HUES64 (cell line): ENCODE data around the gene MZT1. TPM values are rescaled to one million over a fixed set of nuclear protein-coding genes. Genes with fewer than 3 reads are reported as not detected.

ENCODE experiments used
- H3K27ac ChIP-seq: 2 replicates; pipeline ENCODE4 v1.7.0; 2013; ENCODE audit warnings: low read depth, low read length, inconsistent platforms
- H3K27me3 ChIP-seq: 2 replicates; pipeline ENCODE4 v1.6.1; 2013; ENCODE audit warnings: mild to moderate bottlenecking, low read length; ENCODE audit not compliant: insufficient read depth
- H3K36me3 ChIP-seq: 2 replicates; pipeline ENCODE4 v1.6.1; 2013; ENCODE audit warnings: mild to moderate bottlenecking, low read length; ENCODE audit not compliant: insufficient read depth
- H3K4me1 ChIP-seq: 2 replicates; pipeline ENCODE4 v1.6.1; 2013; ENCODE audit warnings: mild to moderate bottlenecking, low read length, moderate library complexity; ENCODE audit not compliant: insufficient read depth
- H3K4me3 ChIP-seq: 2 replicates; pipeline ENCODE4 v1.5.1; 2013; ENCODE audit warnings: mild to moderate bottlenecking, low read length, moderate library complexity
- H3K9ac ChIP-seq: 2 replicates; pipeline ENCODE4 v1.6.1; 2013; ENCODE audit warnings: mild to moderate bottlenecking, low read depth, low read length
- H3K9me3 ChIP-seq: 2 replicates; pipeline ENCODE4 v1.6.1; 2013; ENCODE audit warnings: low read depth, low read length; ENCODE audit not compliant: insufficient read depth
- WGBS: fragments of 150-250, 120-280 bp; methylation state at CpG from one replicate; pipeline ENCODE4 v1.1.7; 2013; ENCODE audit warnings: missing lambda C conversion rate; 5-methylcytosine and 5-hydroxymethylcytosine counted together
- polyA plus RNA-seq, 2 experiments: library from polyadenylated mRNA; stranded (reverse); fragments of 50-300 nt; gene quantifications; one replicate each; pipeline ENCODE4 v1.2.3, GENCODE V29; 2013

The MZT1 gene
- polyA plus RNA-seq (2013, experiment 1 of 2) = 30.4 TPM
- 37.3 TPM for polyA plus RNA-seq (2013, experiment 2 of 2)

DNA sequence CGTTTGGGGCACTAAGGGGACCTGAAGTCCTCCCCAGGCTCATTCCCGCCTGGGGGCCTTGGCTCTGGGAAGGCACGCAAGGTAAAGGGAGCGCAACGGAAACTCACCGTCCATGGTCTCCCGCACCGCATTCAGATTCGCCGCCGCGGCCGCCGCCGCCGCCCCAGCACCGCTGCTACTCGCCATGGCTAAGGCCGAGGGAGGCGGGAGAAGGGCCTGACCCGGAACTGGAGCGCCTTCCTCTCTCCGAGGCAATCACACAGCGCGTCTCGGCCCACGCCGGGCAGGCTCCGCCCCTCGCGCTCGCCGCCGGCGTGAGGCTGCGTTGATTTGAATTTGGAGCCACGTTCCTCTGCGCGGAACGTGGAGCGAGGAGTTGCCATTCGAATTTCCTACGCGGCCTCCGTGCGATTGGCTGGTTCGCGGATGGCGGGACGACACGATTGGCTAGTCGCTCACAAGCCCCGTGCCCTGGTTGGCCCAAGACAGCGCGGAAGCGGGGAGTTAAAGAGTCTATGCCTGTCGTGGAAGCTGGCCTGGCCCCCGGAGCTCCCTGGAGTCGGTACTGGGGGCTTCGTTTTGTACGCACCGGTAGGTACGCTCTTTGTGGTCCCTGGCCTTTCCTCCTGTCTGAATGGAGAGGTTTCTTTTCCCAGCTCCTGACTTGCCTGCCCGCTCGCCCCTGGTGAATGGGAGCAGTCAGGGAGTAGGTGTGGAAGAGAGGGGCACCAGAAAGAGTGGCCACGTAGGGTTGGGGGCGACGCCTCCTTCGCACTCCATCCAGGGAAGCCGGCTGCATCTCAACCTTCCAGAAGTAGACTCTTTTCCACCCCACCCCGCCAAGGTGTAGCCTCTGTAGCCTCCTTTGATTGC lies at the start of gene MZT1, which contains the start of gene BORA:
TSS of gene MZT1 (minus strand) at position 213 of the 873 bp plus-strand sequence. CDS start at position 186, 27 bp downstream.
TSS of gene BORA (plus strand) at position 507 of the 873 bp plus-strand sequence. CDS start 1,018 bp downstream, outside the sequence.
- Histone ChIP-seq H3K36me3 (peaks cover 38% of the 10 kb centered on the region), H3K4me1 (peaks cover 8% of the 10 kb centered on the region), H3K27ac (peak within 1 kb of the TSS; percentile 85; the same call in 1 of the 2 replicates), H3K27me3 (no peaks in the 10 kb centered on the region), H3K4me3 (peak within 1 kb of the TSS; percentile 94), H3K9ac (peak within 1 kb of the TSS; percentile 90), H3K9me3 (no peaks in the 10 kb centered on the region)
- WGBS = under 1% methylated on average over 71 of the region's 71 CpGs

GRCh38 chr13:72774019-72774418 lies 46.6 kb upstream of the MZT1 start:
- Histone ChIP-seq H3K9ac (no peak overlapping the region), H3K27me3 (no peaks in the 10 kb centered on the region), H3K27ac (no peak overlapping the region), H3K9me3 (no peaks in the 10 kb centered on the region), H3K4me3 (no peak overlapping the region), H3K4me1 (no peaks in the 10 kb centered on the region), H3K36me3 (peaks cover 100% of the 10 kb centered on the region)
- 100% methylated on average over 1 of the region's 2 CpGs for WGBS

DNA sequence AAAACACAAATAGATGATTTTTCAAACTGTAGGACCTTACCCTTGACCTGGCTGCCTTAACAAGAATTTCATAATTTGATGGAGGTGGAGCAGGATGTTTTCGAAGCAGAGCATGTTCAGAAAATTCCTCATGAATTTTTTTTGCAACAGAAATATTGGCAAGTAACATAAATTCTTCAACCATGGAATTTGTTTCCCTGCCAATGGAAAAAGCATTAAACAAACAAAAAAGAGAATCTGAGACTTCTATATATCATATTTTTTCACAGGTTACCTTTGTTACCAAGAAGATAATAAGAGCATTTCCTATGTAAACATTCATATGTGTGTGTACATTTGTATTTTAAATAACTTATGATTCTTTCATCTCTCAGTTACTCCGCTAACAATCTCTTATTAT lies 36.0 kb upstream of the MZT1 start:
- Histone ChIP-seq H3K9me3 (no peaks in the 10 kb centered on the region), H3K36me3 (peaks cover 100% of the 10 kb centered on the region)
- WGBS = 100% methylated on average over 2 of the region's 2 CpGs

GRCh38 chr13:72760189-72760588 lies 32.8 kb upstream of the MZT1 start:
- WGBS = 87% methylated on average over 2 of the region's 3 CpGs
- Histone ChIP-seq H3K9ac (no peak overlapping the region), H3K4me3 (no peak overlapping the region), H3K9me3 (no peaks in the 10 kb centered on the region), H3K27ac (no peak overlapping the region), H3K27me3 (no peaks in the 10 kb centered on the region), H3K4me1 (no peaks in the 10 kb centered on the region), H3K36me3 (peaks cover 96% of the 10 kb centered on the region)

More for the DNA sequence above, 36.0 kb upstream of the MZT1 start:
- H3K27ac ChIP-seq = no peak overlapping the region
- H3K27me3 ChIP-seq = no peaks in the 10 kb centered on the region
- no peaks in the 10 kb centered on the region for H3K4me1 ChIP-seq
- no peak overlapping the region for H3K4me3 ChIP-seq
- no peak overlapping the region for H3K9ac ChIP-seq

DNA sequence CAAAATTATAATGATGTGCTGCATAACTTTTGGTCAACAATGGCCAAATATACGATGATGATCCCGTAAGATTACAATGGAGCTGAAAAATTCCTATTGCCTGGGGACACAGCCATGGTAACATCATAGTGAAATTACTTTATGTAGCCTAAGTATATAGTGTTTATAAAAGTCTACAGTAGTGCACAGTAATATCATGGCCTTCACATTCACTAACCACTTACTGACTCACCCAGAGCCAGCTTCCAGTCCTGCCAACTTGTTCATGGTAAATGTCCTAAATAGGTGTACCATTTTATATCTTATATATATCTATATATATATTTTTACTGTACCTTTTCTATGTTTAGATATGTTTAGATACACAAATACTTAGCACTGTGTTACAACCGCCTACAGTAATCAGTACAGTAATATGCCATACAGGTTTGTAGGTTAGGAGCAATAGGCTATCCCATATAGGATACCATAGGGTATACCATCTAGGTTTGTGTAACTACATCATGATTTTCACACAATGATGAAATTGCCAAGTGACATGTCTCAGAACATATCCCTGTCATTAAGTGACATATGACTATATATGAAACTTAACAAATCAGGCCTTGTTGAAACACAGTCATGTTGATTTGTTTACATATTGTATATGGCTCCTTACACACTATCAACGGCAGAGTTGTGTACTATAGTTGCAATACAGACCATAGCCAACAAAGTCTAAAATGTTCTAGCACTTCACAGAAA lies 30.5 kb upstream of the MZT1 start:
- H3K27me3 ChIP-seq = no peaks in the 10 kb centered on the region
- no peak overlapping the region for H3K4me3 ChIP-seq
- H3K9me3 ChIP-seq = no peaks in the 10 kb centered on the region
- WGBS = 100% methylated on average over 3 of the region's 4 CpGs
- H3K4me1 ChIP-seq = no peaks in the 10 kb centered on the region
- no peak overlapping the region for H3K27ac ChIP-seq
- H3K36me3 ChIP-seq = peaks cover 96% of the 10 kb centered on the region
- no peak overlapping the region for H3K9ac ChIP-seq

- WGBS = 97% methylated on average over 6 of the region's 6 CpGs
- no peak overlapping the region for H3K4me3 ChIP-seq
- no peak overlapping the region for H3K9ac ChIP-seq
- H3K27me3 ChIP-seq = no peaks in the 10 kb centered on the region
- peaks cover 95% of the 10 kb centered on the region for H3K36me3 ChIP-seq
- H3K27ac ChIP-seq = no peak overlapping the region
- no peaks in the 10 kb centered on the region for H3K9me3 ChIP-seq
- no peaks in the 10 kb centered on the region for H3K4me1 ChIP-seq
Measured at GRCh38 chr13:72754111-72754510, 26.7 kb upstream of the MZT1 start.

- H3K4me1 ChIP-seq = no peaks in the 10 kb centered on the region
- H3K4me3 ChIP-seq = no peak overlapping the region
- H3K9me3 ChIP-seq = no peaks in the 10 kb centered on the region
- no peak overlapping the region for H3K9ac ChIP-seq
- H3K27ac ChIP-seq = no peak overlapping the region
- peaks cover 99% of the 10 kb centered on the region for H3K36me3 ChIP-seq
- no peaks in the 10 kb centered on the region for H3K27me3 ChIP-seq
Measured at GRCh38 chr13:72751220-72751619, 23.8 kb upstream of the MZT1 start.

DNA sequence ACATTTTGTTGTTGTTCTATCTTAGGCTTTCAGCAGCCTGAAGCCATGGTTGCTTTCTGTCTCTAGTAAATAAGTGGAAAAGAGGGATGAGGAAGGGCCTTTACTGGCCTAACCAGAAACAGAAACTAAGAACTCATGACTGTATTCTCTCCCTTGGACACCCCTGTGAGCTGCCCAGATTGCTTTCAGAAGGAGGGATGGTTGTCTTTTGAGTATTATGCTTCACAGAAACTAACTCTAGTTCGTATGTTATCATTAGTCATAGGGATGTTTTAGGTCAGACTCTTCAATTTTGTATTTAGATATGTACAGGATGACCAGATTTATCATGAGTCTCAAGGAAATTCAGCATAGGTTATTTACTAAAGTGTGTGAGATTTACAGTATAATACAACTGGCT lies 17.8 kb upstream of the MZT1 start:
- 100% methylated on average over 1 of the region's 1 CpG for WGBS
- no peak overlapping the region for H3K4me3 ChIP-seq
- no peaks in the 10 kb centered on the region for H3K27me3 ChIP-seq
- no peaks in the 10 kb centered on the region for H3K4me1 ChIP-seq
- no peaks in the 10 kb centered on the region for H3K9me3 ChIP-seq
- peaks cover 96% of the 10 kb centered on the region for H3K36me3 ChIP-seq
- H3K9ac ChIP-seq = no peak overlapping the region
- H3K27ac ChIP-seq = no peak overlapping the region

DNA sequence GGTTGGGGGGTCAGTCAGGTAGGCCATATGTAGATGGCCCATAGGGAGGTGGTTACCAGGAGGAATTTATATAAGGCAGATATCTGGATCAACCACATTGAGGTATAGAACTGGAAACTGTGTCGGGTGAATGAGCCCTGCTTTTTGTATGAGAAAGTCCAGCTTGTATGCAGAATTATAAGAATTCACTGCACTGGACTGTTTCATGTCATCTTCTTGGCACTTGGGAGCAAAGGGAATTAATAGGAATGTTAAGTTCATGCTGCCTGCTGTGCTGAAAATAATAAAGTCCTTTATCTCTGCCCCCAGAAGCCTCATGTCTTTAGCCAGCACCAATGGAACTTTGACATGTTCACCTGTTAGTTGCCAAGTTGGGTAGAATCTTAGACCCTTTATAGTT lies 12.6 kb upstream of the MZT1 start:
- H3K4me1 ChIP-seq = no peaks in the 10 kb centered on the region
- 90% methylated on average over 1 of the region's 1 CpG for WGBS
- no peak overlapping the region for H3K4me3 ChIP-seq
- no peaks in the 10 kb centered on the region for H3K27me3 ChIP-seq
- H3K9ac ChIP-seq = no peak overlapping the region
- no peak overlapping the region for H3K27ac ChIP-seq
- H3K9me3 ChIP-seq = no peaks in the 10 kb centered on the region
- H3K36me3 ChIP-seq = peaks cover 95% of the 10 kb centered on the region

- no peaks in the 10 kb centered on the region for H3K27me3 ChIP-seq
- H3K9me3 ChIP-seq = no peaks in the 10 kb centered on the region
- no peak overlapping the region for H3K9ac ChIP-seq
- H3K36me3 ChIP-seq = peaks cover 95% of the 10 kb centered on the region
- H3K27ac ChIP-seq = no peak overlapping the region
- WGBS = 94% methylated on average over 3 of the region's 3 CpGs
- no peak overlapping the region for H3K4me3 ChIP-seq
- H3K4me1 ChIP-seq = no peaks in the 10 kb centered on the region
Measured at GRCh38 chr13:72737033-72737432, 9.6 kb upstream of the MZT1 start.

- no peaks in the 10 kb centered on the region for H3K9me3 ChIP-seq
- H3K27me3 ChIP-seq = no peaks in the 10 kb centered on the region
- peak overlapping the region; percentile 94 for H3K4me3 ChIP-seq
- 16% methylated on average over 3 of the region's 3 CpGs for WGBS
- H3K36me3 ChIP-seq = peaks cover 44% of the 10 kb centered on the region
- H3K4me1 ChIP-seq = peaks cover 8% of the 10 kb centered on the region
- peak overlapping the region; percentile 79 for H3K9ac ChIP-seq
- H3K27ac ChIP-seq = 0 out of 2 replicates have a peak overlapping the region, but pooled peaks have one; percentile 19
Measured at GRCh38 chr13:72728290-72728605, 819 bp upstream of the MZT1 start.
